ENCODE data around the gene LRRC2.
"Not testable (repeated sequence)": the region's sequence is repeated elsewhere in the genome, so short reads cannot be mapped to it uniquely, and the experiment has no call there.

LRRC2 gene

GRCh38 chr3:46551615-46552014, 14.5 kb downstream of the LRRC2 start:
- no peak for DNase-seq

- DNase-seq: no peak
These were observed 16.1 kb downstream of the LRRC2 start for GRCh38 chr3:46549989-46550388.

DNA sequence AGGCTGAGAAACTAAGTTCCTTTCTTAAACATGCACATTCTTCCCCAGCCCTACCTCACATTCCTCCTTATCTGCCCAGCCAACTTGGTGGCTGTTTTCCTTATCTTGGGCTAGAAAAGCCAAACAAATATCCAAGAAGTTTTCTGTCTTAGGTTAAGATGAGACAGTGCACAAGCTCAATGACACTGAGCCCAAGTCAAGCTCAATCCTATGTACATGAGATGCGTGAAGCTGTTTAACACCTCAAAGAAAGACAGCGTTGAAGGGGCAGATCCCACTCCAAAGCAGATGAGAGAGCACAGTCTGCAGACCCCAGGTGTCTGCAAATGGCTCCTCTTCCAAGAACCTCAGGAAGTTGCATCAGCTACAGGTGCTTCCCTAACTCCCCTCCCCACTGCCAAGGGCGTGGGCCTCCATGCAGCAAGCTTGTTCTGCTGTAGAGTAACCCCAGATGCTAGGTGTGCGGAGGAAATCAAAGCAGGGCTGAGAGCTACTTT, 16.6 kb downstream of the LRRC2 start:
- DNase-seq: no peak

- DNase-seq: not testable (repeated sequence)
These were observed 17.5 kb downstream of the LRRC2 start for GRCh38 chr3:46548611-46549010.

DNA sequence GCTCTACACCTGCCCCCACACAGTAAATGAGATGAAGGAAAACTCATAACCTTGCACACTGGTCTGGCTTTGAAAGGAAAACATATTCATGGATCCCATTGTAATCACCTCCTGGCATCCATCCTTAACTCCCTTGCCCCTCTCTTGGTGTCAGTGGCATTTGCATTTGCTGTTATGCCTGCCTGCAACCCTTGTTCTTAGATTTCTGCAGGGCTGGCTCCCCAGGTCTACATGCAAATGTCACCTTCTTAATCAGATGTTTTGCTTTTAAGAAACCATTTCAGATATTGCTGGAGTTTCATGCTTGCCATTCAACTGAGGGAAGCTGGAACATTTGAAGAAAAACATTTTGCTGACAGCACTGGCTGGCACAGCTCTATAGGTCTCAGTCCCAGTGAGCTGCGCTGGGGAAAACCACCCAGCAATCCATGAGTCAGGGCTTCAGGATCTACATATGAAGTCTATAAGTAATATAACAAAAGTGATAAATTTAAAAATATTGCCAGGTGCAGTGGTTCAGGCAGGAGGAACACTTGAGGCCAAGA, 19.1 kb downstream of the LRRC2 start:
- no peak for DNase-seq

DNA sequence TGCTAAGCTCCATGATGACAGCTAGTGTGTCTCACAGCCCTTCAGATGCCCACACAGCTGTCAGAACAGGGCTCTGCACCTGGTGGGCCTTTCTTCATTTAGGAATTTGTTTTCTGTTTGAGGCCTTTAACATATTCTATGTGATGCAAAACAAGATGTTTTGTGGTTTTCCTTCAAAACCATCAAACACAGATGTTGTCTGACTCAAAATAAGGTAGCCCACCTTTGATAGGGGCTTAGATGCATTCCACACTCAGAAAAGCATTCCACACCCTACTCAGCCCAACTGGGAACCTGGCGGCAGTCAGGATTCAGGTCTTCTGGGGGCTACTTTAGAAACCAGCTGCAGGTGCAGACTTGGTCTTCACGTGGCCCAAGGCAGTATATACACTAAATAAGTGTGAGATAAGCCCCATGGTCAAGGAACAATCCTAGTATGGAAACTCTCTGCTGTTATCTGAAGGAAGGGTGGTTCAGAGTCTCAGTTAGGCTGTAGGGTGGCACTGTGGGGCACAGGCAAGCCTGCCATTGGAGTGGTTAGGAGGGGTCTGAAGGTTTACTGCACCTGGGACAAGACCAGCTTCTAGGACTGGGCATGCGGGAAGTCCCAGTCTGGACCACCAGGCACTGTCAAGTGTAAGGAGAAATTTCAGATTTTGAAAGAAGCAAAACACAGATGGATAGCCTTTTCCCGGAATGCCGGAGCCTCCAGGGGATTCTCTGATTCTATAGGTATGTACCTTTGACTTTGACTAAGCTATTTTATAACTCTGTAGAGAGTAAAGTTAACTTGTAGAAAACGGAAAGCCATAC, 20.1 kb downstream of the LRRC2 start:
- DNase-seq: no peak

DNA sequence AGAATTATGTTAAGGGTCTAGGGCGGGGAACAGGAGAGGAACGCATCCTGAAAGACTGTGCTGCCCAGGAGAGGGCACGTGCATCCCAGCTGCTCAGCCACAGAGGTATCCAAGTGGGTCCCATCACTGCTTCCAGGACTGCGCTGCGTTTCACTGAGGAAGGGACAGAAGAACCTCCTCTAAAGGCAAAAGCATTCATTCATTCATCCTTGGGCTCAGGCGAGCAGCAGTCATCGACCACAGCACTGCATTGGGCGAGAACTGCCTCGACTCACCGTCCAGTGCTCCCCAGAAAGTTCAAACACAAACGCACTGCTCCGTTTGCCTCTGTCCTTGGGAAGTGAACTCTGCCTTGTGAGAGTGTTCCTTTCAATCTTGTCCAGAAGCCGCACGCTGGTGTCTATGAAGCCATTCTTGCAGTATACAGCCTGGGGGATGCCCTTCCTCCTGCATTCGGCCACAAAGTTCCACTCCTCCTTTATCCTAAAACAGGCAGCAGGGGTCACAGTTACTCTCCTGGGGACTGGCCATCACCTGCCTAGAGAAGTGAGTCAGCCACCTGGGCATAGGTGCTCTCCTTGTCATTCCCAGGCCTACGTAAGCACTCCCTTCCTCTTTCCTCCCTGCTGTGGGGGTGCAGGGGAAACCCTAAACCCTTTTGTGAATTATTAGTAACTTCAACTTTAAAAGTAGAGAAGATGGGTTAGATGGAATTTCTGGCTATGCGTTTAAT, 21.2 kb downstream of the LRRC2 start:
- no peak for DNase-seq

DNA sequence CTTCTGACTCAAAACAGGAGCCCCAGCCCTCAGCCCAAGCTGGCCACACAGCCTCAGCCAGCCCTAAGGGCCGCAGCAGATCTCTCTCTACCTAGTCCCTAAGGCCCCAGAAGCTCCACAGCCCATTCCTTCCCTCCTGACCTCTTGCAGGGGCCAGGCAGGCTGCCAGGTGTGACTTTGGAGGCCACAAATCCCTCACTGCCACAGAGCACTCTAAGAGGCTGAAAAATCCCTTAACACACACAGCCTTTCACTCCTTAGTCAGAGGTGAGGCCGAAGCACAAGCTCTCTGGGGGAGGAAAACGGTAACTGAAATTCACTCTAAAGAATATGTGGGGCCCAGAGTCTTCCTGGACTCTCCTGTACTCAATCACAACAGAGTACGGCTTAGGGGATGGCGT, 23.3 kb downstream of the LRRC2 start:
- DNase-seq: no peak

DNA sequence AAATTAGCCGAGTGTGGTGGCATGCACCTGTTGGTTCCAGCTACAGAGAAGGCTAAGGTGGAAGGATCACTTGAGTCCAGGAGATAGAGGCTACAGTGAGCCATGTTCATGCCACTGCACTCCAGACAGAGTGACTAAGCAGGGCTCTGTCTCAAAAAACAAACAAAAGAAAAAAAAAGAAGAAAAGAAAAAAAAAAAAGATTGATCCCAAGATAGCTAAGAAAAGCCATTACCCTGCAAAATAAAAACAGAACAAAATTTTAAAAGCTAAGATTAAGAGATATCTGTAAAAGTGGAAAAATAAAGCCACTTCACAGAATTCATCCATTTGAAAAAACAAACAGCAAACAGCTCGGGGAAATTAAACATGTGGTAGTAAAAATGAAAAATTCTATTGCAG, 23.8 kb downstream of the LRRC2 start:
- DNase-seq: no peak

GRCh38 chr3:46541835-46542234, 24.3 kb downstream of the LRRC2 start:
- DNase-seq: no peak

- no peak for DNase-seq
These were observed 25.6 kb downstream of the LRRC2 start for GRCh38 chr3:46540550-46540949.

- DNase-seq: no peak
These were observed 26.6 kb downstream of the LRRC2 start for GRCh38 chr3:46539443-46540005.

DNA sequence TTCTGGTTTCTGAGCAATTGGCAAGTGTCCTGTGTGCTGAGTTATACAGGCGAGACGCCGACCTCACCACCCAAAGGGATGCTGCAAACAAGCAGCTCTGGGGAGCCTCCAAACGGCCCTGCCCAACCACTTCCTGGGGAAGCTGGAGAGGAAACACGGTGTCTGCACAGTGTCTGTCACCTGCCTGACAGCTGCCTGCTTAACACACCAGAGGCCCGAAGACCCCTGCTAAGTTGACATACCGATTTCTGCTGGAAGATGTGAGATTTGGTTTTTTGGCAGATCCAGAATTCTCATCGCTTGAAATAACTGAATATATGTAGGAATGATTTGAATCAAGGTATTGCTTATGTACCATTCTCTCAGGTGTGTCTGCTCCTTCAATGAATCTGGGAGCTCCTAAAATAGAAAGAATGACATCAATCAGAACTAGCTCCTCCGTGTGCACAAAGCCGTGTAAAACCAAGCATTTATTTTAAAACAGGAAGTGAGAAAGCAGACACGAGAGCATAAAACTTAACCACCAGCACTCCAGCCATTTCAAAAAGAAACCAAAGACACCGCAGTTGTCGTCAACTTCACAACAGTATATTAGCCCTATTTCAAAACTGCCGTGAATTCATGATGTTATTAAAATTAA, 27.2 kb downstream of the LRRC2 start:
- no peak for DNase-seq

DNA sequence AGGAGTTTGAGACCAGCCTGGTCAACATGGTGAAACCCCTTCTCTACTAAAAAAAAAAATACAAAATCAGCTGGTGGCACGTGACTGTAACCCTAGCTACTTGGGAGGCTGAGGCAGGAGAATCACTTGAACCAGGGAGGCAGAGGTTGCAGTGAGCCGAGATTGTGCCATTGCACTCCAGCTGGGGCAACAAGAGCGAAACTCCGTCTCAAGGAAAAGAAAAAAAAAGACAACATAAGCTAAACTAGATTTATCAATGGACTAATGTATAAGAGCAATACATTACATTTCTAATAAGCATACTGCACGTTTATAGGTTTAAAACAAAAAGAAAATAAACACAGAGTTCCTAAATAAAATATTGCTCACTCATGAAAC, 27.7 kb downstream of the LRRC2 start:
- not testable (repeated sequence) for DNase-seq

DNA sequence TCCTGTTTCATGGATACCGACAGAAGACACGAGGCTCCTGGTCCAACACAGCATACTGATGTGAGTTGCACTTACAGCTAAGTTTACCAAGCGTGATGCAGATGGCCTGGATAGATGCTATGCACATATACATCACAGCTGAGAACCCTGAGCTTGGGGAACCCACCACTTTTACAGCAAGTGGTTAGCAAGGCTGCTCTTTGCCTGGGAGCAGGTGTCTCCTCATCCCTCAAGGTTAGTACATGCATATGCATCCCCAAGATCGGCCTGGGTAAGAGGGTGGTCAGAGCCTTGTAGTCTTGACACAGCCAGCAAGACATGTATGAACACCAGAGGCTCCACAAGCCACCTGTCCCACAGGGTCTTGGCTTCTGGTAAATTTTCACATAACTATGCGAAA, 28.3 kb downstream of the LRRC2 start:
- no peak for DNase-seq

GRCh38 chr3:46537316-46537715, 28.8 kb downstream of the LRRC2 start:
- no peak for DNase-seq

- no peak for DNase-seq
These were observed 29.3 kb downstream of the LRRC2 start for GRCh38 chr3:46536758-46537157.

GRCh38 chr3:46535746-46536145, 30.4 kb downstream of the LRRC2 start:
- DNase-seq: no peak

- no peak for DNase-seq
These were observed 33.0 kb downstream of the LRRC2 start for GRCh38 chr3:46533091-46533490.

DNA sequence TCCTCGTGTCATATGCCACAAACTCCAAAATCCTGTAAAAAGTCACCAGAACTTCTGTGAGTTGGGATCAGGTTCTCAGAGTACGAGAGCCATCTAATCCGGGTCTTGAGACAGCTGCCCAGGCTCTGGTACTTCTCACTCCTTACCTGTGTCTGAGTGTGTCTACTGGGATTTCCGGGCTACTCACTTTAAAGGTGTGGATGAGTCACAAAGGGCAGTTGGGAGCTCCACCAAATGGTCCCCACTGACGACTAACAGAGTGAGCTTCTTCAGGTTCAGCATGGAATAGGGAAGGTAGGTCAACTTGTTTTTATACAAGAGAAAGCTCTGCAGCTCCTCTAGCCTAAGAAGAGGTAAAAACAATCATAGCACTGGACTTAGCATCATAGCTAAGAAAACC, 38.9 kb downstream of the LRRC2 start:
- no peak for DNase-seq

DNA sequence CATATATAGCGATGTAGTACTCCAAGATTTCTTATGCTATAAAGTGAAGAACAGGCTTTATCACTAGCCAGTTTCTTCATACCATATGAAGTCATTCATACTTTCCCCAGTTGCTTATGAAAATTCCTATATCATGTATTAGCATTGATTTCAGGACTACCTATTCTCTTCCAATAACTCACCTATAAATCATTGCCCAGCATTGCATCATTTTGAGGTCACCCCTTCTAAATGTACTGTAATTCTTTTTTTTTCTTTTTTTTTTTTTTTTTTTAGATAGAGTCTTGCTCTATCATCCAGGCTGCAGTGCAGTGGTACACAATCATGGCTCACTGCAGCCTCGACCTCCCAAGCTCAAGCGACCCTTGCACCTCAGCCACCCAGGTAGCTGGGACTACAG, 41.3 kb downstream of the LRRC2 start:
- no peak for DNase-seq

- no peak for DNase-seq
These were observed 42.1 kb downstream of the LRRC2 start for GRCh38 chr3:46524008-46524407.

DNA sequence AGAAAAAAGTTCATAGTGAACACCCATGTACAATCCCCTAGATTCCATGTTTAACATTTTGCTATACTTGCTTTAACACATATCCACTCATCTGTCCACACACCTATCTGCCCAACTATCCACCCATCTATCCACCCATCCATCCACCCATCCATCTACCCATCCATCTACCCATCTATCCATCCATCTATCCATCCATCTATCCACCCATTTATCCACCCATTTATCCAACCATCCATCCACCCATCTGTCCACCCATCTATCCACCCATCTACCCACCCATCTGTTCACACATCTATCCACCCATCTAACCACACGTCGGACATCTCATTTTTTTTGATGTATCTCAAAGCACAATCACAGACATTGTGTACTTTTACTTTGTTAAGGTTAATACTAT, 42.5 kb downstream of the LRRC2 start:
- DNase-seq: no peak
